Activated CD4-positive, alpha-beta T cell treated with anti-CD3 and anti-CD28 coated beads, Interleukin-2, amount 10 ng/mL, durations not matched to agents 7 days and 5 days (primary cell): ENCODE measurements around the gene PCDHGA4. TPM values are rescaled to one million over a fixed set of nuclear protein-coding genes. Genes with fewer than 3 reads are reported as not detected.

ENCODE experiments used
- CTCF ChIA-PET: fragments of 350-600 bp; sonication (Branson Sonifier 250); formaldehyde crosslinking; loops from one replicate; lab custom pipeline; 2021; ENCODE audit warnings: antibody characterized with exemption; lab: Charles Lee
- POLR2A ChIA-PET: fragments of 350-600 bp; sonication (Branson Sonifier 250); formaldehyde crosslinking; loops from one replicate; lab custom pipeline; 2021; ENCODE audit warnings: antibody characterized with exemption; lab: Charles Lee
- DNase-seq: peaks from one replicate; pipeline ENCODE4 v3.0.0-alpha.2; 2020
- H3K27ac Mint-ChIP-seq: one replicate; pipeline ENCODE4 v1.8.0; 2021; ENCODE audit warnings: mild to moderate bottlenecking, moderate library complexity, mixed read lengths
- H3K27me3 Mint-ChIP-seq: one replicate; pipeline ENCODE4 v1.8.0; 2021; ENCODE audit warnings: mixed read lengths
- H3K36me3 Mint-ChIP-seq: one replicate; pipeline ENCODE4 v1.8.0; 2021; ENCODE audit warnings: low read depth, mixed read lengths
- H3K4me1 Mint-ChIP-seq: one replicate; pipeline ENCODE4 v1.8.0; 2021; ENCODE audit warnings: mixed read lengths
- H3K4me3 Mint-ChIP-seq: one replicate; pipeline ENCODE4 v1.8.0; 2021; ENCODE audit warnings: mild to moderate bottlenecking, moderate library complexity, mixed read lengths
- H3K9me3 Mint-ChIP-seq: one replicate; pipeline ENCODE4 v1.8.0; 2021; ENCODE audit warnings: mixed read lengths
- total RNA-seq, 2 experiments: library from RNA; stranded (reverse); gene quantifications; one replicate each; pipeline ENCODE4 v1.2.3, GENCODE V29; 2021

Gene PCDHGA4
- total RNA-seq, 2 experiments from 2014 or later, result not detected

DNA sequence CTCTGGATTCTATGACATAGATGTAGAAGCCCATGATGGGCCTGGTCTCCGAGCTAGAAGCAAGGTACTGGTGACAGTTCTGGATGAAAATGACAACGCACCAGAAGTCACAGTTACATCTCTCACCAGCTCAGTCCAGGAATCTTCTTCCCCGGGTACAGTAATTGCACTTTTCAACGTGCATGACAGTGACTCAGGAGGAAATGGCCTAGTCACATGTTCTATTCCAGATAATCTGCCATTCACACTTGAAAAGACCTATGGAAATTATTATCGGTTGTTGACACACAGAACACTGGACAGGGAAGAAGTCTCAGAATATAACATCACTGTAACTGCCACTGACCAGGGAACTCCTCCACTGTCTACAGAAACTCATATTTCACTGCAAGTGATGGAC lies 1.3 kb downstream of the PCDHGA4 start:
- Mint-ChIP-seq H3K36me3 (peaks cover 3% of the 10 kb centered on the region), H3K4me3 (no peak overlapping the region), H3K4me1 (peaks cover 2% of the 10 kb centered on the region), H3K27me3 (peaks cover 34% of the 10 kb centered on the region), H3K9me3 (peaks cover 28% of the 10 kb centered on the region), H3K27ac (no peak overlapping the region)
- ChIA-PET CTCF (interaction anchor here (0.6 to 2.4 kb wide), 5 partner anchors 8 to 143 kb away, joined by 3 to 7 read pairs (median 3); partner anchors contain the start of genes PCDHGA3, PCDHGA5 and PCDHGB7), POLR2A (no interaction called here)
- no peak for DNase-seq

DNA sequence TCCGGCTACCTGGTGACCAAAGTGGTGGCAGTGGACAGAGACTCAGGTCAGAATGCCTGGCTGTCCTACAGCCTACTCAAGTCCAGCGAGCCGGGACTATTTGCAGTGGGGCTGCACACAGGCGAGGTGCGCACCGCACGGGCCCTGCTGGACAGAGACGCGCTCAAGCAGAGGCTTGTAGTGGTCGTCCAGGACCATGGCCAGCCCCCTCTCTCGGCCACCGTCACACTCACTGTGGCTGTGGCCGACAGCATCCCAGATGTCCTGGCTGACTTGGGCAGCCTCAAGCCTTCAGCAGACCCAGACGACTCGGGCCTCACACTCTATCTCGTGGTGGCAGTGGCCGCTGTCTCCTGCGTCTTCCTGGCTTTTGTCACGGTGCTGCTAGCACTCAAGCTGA lies 2.1 kb downstream of the PCDHGA4 start:
- CTCF ChIA-PET, result interaction anchor here (2.4 kb wide), 1 partner anchor 13 kb away, joined by 7 read pairs; the partner anchor contains the start of gene PCDHGA3
- Mint-ChIP-seq H3K36me3 (peaks cover 3% of the 10 kb centered on the region), H3K27ac (no peak overlapping the region), H3K4me1 (peaks cover 2% of the 10 kb centered on the region), H3K4me3 (no peak overlapping the region), H3K27me3 (peaks cover 38% of the 10 kb centered on the region), H3K9me3 (peaks cover 31% of the 10 kb centered on the region)
- POLR2A ChIA-PET, result no interaction called here
- no peak for DNase-seq

DNA sequence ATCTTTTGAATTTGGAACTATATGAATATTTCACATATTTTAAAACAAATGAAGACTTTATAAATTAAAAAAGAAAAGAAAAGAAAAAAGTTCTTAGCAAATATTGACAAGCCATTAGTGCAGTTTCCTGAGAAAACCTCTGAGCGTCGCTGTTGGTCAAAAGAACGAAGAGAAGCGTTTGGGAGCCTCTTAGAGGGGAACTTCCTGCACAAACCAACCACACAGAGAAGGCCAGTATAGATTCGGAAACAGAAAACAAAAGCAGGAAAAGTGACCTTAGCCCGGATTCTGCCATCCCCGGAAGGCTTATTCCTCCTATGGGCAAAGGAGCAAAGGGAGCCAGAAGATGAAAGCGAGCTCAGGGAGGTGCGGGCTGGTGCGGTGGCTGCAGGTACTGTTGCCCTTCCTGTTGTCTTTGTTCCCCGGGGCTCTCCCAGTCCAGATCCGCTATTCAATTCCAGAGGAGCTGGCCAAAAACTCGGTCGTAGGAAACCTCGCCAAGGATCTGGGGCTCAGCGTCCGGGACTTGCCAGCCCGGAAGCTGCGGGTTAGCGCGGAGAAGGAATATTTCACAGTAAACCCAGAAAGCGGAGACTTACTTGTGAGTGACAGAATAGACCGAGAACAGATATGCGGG lies 5.1 kb downstream of the PCDHGA4 start, which contains the start of gene PCDHGB2:
Gene PCDHGB2, plus strand, starts transcription at position 205 of the 637 bp plus-strand sequence. Its CDS starts 142 bp downstream, at position 347.
- DNase-seq, result no peak
- Mint-ChIP-seq H3K4me1 (peaks cover 2% of the 10 kb centered on the region), H3K36me3 (peaks cover 2% of the 10 kb centered on the region), H3K27me3 (peaks cover 51% of the 10 kb centered on the region), H3K27ac (no peak within 1 kb of the TSS), H3K4me3 (peak within 1 kb of the TSS; percentile 56), H3K9me3 (peaks cover 40% of the 10 kb centered on the region)
- CTCF ChIA-PET, result interaction anchor here (0.9 to 1.2 kb wide), 3 partner anchors 10 to 40 kb away, joined by 3 read pairs; partner anchors contain the start of genes PCDHGB1 and TAF7
- POLR2A ChIA-PET, result no interaction called here

DNA sequence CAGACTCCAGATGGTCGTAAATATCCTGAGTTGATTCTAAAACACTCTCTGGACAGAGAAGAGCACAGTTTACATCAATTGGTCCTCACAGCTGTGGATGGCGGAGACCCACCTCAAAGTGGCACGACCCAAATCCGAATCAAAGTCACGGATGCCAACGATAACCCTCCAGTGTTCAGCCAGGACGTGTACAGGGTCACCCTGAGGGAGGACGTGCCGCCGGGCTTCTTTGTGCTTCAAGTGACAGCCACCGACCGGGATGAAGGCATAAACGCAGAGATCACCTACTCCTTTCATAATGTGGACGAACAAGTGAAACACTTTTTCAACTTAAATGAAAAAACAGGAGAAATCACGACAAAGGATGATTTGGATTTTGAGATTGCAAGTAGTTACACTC lies 5.9 kb downstream of the PCDHGA4 start:
- ChIA-PET CTCF (interaction anchor here (1.2 kb wide), 1 partner anchor 30 kb away, joined by 3 read pairs; no protein-coding TSS in a partner anchor), POLR2A (no interaction called here)
- Mint-ChIP-seq H3K27me3 (peaks cover 59% of the 10 kb centered on the region), H3K36me3 (peaks cover 7% of the 10 kb centered on the region), H3K9me3 (peaks cover 43% of the 10 kb centered on the region), H3K27ac (no peak overlapping the region), H3K4me1 (peaks cover 2% of the 10 kb centered on the region), H3K4me3 (no peak overlapping the region)
- DNase-seq, result no peak

DNA sequence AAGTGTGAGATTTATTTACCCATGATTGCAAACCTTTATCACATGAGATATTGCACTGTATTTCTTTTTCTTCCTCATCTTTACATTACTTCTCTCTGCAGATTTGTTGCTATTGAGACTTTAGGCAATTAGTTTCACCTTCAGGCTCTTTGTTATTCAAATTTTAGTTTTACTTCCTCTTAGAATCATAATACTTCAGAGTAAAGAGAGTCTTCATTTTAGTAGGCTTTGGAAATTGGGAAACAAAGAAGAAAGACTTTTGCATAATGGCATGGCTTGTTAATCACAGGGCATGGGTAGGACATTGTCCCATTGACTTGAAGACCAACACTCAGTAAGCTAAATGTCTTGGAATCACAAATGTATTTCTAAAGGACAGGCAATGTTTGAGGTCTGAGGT lies 7.9 kb downstream of the PCDHGA4 start:
- no peak for DNase-seq
- Mint-ChIP-seq H3K27ac (no peak overlapping the region), H3K4me1 (peaks cover 2% of the 10 kb centered on the region), H3K9me3 (peaks cover 40% of the 10 kb centered on the region), H3K4me3 (no peak overlapping the region), H3K27me3 (peaks cover 58% of the 10 kb centered on the region), H3K36me3 (peaks cover 7% of the 10 kb centered on the region)
- POLR2A ChIA-PET, result no interaction called here
- CTCF ChIA-PET, result no interaction called here

DNA sequence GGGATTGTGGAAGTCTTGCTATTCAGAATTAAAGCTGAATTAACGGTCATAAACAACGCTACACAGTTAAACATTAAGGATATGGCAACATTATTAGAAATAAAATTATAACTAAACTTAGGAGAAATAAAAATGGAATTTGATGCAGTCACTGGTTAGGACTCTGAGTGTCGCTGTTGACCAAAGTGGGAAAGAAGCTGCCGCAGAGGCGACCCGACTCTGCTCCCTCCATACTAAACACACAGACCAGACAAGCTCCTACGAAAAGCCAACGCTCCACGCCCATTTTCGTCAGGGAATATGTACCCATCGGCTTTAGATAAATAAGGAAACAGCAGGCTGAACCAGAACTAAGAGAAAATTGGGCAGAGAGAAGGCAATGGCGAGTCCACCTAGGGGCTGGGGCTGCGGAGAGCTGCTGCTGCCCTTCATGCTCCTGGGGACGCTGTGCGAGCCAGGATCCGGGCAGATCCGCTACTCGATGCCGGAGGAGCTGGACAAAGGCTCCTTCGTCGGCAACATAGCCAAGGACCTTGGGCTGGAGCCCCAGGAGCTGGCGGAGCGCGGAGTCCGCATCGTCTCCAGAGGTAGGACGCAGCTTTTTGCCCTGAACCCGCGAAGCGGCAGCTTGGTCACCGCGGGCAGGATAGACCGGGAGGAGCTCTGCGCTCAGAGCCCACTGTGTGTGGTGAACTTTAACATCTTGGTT lies 9.3 kb downstream of the PCDHGA4 start, which contains the start of gene PCDHGA5:
Gene PCDHGA5, plus strand, starts transcription at position 211 of the 709 bp plus-strand sequence. Its CDS starts 169 bp downstream, at position 380.
- ChIA-PET POLR2A (interaction anchor here (0.5 to 0.6 kb wide), 2 partner anchors 47 to 76 kb away, joined by 3 read pairs; no protein-coding TSS in a partner anchor), CTCF (interaction anchor here (0.9 to 1.5 kb wide), 4 partner anchors 9 to 48 kb away, joined by 3 to 6 read pairs (median 6); partner anchors contain the start of genes PCDHGA10 and PCDHGA4)
- Mint-ChIP-seq H3K27ac (peak within 1 kb of the TSS; percentile 50), H3K27me3 (peaks cover 61% of the 10 kb centered on the region), H3K4me1 (peaks cover 2% of the 10 kb centered on the region), H3K4me3 (peak within 1 kb of the TSS; percentile 25), H3K9me3 (peaks cover 40% of the 10 kb centered on the region), H3K36me3 (peaks cover 7% of the 10 kb centered on the region)
- no peak for DNase-seq

DNA sequence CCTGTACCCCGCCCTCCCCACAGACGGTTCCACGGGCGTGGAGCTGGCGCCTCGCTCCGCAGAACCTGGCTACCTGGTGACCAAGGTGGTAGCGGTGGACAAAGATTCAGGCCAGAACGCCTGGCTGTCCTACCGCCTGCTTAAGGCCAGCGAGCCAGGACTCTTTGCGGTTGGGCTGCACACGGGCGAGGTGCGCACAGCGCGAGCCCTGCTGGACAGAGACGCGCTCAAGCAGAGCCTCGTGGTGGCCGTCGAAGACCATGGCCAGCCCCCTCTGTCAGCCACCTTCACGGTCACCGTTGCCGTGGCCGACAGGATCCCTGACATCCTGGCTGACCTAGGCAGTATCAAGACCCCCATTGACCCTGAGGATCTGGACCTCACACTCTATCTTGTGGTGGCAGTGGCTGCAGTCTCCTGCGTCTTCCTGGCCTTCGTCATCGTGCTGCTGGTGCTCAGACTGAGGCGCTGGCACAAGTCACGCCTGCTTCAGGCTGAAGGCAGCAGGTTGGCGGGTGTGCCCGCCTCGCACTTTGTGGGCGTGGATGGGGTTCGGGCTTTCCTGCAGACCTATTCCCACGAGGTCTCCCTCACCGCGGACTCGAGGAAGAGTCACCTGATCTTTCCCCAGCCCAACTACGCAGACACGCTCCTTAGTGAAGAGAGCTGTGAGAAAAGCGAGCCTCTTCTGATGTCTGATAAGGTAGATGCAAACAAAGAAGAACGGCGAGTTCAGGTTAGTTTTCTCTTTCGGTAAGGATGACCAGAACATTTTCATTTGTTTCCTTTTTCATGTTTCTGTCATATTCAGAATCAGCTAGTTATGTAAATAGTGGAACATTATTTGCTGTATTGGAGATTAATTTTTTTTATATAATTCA lies 11.4 kb downstream of the PCDHGA4 start:
- Mint-ChIP-seq H3K36me3 (peaks cover 7% of the 10 kb centered on the region), H3K4me1 (no peaks in the 10 kb centered on the region), H3K4me3 (no peak overlapping the region), H3K27ac (no peak overlapping the region), H3K9me3 (peaks cover 37% of the 10 kb centered on the region), H3K27me3 (peaks cover 67% of the 10 kb centered on the region)
- POLR2A ChIA-PET, result no interaction called here
- no peak for DNase-seq
- CTCF ChIA-PET, result no interaction called here

DNA sequence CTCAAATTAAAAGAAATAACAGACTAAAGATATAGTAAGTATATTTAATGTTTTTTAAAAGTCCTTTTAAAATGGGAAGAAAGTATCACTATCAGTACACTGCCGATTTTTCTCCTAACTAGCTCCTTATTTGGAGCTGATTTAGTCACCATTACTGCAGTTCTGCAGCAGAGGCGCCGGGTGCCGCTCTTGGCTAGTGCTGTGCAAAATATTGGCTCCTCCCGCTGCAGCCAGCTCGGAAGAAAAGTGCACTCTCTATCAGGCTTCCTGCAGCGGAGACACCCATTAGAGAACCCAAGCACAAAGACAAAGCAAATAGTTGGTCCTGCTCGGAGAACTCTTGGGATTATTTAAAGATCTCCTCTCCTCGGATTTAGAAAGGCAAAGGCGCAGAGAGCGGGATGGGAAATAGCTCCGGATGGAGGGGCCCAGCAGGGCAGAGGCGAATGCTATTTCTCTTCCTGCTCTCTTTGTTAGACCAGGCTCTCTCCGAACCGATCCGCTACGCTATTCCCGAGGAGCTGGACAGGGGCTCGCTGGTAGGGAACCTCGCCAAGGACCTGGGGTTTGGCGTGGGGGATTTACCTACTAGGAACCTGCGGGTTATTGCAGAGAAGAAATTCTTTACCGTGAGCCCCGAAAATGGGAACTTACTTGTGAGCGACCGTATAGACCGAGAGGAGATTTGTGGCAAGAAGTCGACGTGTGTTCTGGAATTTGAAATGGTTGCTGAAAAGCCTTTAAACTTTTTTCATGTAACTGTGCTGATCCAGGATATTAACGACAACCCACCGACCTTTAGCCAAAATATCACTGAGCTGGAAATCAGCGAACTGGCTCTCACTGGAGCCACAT lies 15.4 kb downstream of the PCDHGA4 start, which contains the start of gene PCDHGB3:
Gene PCDHGB3, plus strand, starts transcription at position 249 of the 855 bp plus-strand sequence. Its CDS starts 153 bp downstream, at position 402.
- Mint-ChIP-seq H3K4me3 (peak within 1 kb of the TSS; percentile 48), H3K9me3 (peaks cover 34% of the 10 kb centered on the region), H3K4me1 (peaks cover 4% of the 10 kb centered on the region), H3K36me3 (peaks cover 6% of the 10 kb centered on the region), H3K27me3 (peaks cover 53% of the 10 kb centered on the region), H3K27ac (no peak within 1 kb of the TSS)
- ChIA-PET CTCF (interaction anchor here (0.6 to 3.0 kb wide), 14 partner anchors 13 to 194 kb away, joined by 3 to 11 read pairs (median 4); partner anchors contain the start of genes PCDHGA1, PCDHGA10, PCDHGA11 and PCDHGA3), POLR2A (no interaction called here)
- no peak for DNase-seq

DNA sequence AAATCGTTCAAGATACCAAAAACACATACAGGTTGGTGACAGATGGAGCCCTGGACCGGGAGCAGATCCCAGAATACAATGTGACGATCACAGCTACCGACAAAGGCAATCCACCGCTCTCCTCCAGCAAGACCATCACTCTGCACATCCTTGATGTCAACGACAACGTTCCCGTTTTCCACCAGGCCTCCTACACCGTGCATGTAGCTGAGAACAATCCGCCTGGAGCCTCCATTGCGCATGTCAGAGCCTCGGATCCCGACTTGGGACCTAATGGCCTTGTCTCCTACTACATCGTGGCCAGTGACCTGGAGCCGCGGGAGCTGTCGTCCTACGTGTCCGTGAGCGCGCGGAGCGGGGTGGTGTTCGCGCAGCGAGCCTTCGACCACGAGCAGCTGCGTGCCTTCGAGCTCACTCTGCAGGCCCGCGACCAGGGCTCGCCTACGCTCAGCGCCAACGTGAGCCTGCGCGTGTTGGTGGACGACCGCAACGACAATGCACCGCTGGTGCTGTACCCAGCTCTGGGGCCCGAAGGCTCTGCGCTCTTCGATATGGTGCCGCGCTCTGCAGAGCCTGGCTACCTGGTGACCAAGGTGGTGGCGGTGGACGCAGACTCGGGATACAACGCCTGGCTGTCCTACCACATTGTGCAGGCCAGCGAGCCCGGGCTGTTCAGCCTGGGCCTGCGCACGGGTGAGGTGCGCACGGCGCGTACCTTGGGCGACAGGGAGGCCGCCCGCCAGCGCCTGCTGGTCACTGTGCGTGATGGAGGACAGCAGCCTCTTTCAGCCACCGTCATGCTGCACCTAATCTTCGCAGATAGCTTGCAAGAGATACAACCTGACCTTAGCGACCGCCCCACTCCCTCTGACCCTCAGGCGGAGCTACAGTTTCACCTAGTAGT lies 17.0 kb downstream of the PCDHGA4 start:
- no peak for DNase-seq
- CTCF ChIA-PET, result interaction anchor here (0.7 to 3.0 kb wide), 4 partner anchors 15 to 51 kb away, joined by 3 to 11 read pairs (median 3); partner anchors contain the start of genes PCDHGA1, PCDHGA10 and TAF7
- Mint-ChIP-seq H3K36me3 (no peaks in the 10 kb centered on the region), H3K9me3 (peaks cover 33% of the 10 kb centered on the region), H3K4me1 (peaks cover 4% of the 10 kb centered on the region), H3K27me3 (peaks cover 43% of the 10 kb centered on the region), H3K4me3 (no peak overlapping the region), H3K27ac (no peak overlapping the region)
- POLR2A ChIA-PET, result no interaction called here

DNA sequence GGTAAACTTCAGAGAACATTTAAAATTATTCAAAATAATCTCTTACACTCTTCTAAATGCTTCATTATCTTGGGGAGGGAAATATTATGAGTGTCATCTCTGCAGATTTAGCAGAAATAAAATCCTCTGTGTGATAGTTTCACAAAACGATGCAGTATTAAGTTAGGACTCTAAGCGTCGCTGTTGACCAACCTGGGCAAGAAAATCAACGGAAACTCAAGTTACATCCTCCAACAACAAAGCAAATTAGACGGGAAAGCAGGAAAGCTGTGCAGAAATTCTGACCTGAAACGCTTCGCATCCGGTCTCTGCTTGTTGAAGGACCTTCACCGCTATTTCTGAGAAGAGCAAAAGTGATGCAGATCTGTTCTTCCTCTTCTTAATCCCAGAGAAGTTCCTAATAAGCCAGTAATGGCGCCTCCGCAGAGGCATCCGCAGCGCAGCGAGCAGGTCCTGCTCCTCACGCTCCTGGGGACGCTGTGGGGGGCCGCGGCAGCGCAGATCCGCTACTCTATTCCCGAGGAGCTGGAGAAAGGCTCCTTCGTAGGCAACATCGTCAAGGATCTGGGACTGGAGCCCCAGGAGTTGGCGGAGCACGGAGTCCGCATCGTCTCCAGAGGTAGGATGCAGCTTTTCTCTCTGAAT lies 19.0 kb downstream of the PCDHGA4 start, which contains the start of gene PCDHGA6:
Gene PCDHGA6, plus strand, starts transcription at position 219 of the 645 bp plus-strand sequence. Its CDS starts 193 bp downstream, at position 412.
- ChIA-PET POLR2A (no interaction called here), CTCF (interaction anchor here (0.5 to 1.7 kb wide), 5 partner anchors 10 to 1019 kb away, joined by 3 to 6 read pairs (median 4); partner anchors contain the start of genes PCDHGA5 and PCDHGB5)
- no peak for DNase-seq
- Mint-ChIP-seq H3K27me3 (peaks cover 38% of the 10 kb centered on the region), H3K9me3 (peaks cover 33% of the 10 kb centered on the region), H3K27ac (peak within 1 kb of the TSS; percentile 9), H3K4me3 (no peak within 1 kb of the TSS), H3K4me1 (peaks cover 4% of the 10 kb centered on the region), H3K36me3 (no peaks in the 10 kb centered on the region)
